SK-N-SH (cell line): Measurements from ENCODE around the gene FANCI. TPM values are rescaled to one million over a fixed set of nuclear protein-coding genes. Genes with fewer than 3 reads are reported as not detected.

Source experiments
- CTCF ChIA-PET: fragments of 300-600, 350-600 bp; formaldehyde crosslinking; extraction: SDS; loops from one replicate; lab custom pipeline; 2021; lab: Yijun Ruan, JAX
- POLR2A ChIA-PET: fragments of 350-600 bp; sonication (Branson Sonifier 250); formaldehyde crosslinking; extraction: SDS; loops from one replicate; lab custom pipeline; 2020; ENCODE audit warnings: antibody characterized with exemption, inconsistent platforms; lab: Yijun Ruan, JAX
- DNase-seq: peaks from one replicate; pipeline ENCODE4 v3.0.0; 2012
- H2AFZ ChIP-seq: fragments of 200-600 bp; sonication (generic); 2 replicates; pipeline ENCODE4 v1.8.1; 2016; ENCODE audit warnings: antibody characterized with exemption, mild to moderate bottlenecking, low read depth
- H3F3A ChIP-seq: fragments of 200-600 bp; sonication (generic); replicated peaks from 2 replicates; pipeline ENCODE3; 2016; ENCODE audit warnings: antibody characterized with exemption, mild to moderate bottlenecking; ENCODE audit not compliant: insufficient read depth
- H3K27ac ChIP-seq, 2 experiments: fragments of 200-500 bp in 1 of 2; fragments of 200-600 bp in 1 of 2; sonication (Bioruptor generic) in 1 of 2; sonication (generic), shearing (Covaris generic) in 1 of 2; 2 replicates each; pipeline versions ENCODE4 v1.5.1 to v1.6.1; 2014 to 2016; ENCODE audit warnings: low read depth in 2 of 2, inconsistent platforms in 1 of 2, low read length in 1 of 2, mild to moderate bottlenecking in 1 of 2, mixed read lengths in 1 of 2
- H3K27me3 ChIP-seq: fragments of 200-600 bp; sonication (generic), shearing (Covaris generic); 2 replicates; pipeline ENCODE4 v1.6.1; 2016; ENCODE audit warnings: mixed run types; ENCODE audit not compliant: insufficient read depth
- H3K36me3 ChIP-seq, 2 experiments: fragments of 200-500 bp in 1 of 2; fragments of 200-600 bp in 1 of 2; sonication (Bioruptor generic) in 1 of 2; sonication (generic) in 1 of 2; replicated peaks in 1 of 2; 2 replicates each; pipeline versions ENCODE3 to v1.5.1; 2014 to 2016; ENCODE audit warnings: low read length in 1 of 2, mild to moderate bottlenecking in 1 of 2; ENCODE audit not compliant: insufficient read depth in 2 of 2, control insufficient read depth in 1 of 2
- H3K4me1 ChIP-seq, 2 experiments: fragments of 200-500 bp in 1 of 2; fragments of 200-600 bp in 1 of 2; sonication (Bioruptor generic) in 1 of 2; sonication (generic), shearing (Covaris generic) in 1 of 2; 2 replicates each; pipeline versions ENCODE4 v1.5.1 to v1.6.1; 2014 to 2016; ENCODE audit warnings: low read depth in 1 of 2, low read length in 1 of 2, mixed run types in 1 of 2; ENCODE audit not compliant: insufficient read depth in 2 of 2, control insufficient read depth in 1 of 2
- H3K4me2 ChIP-seq: fragments of 200-600 bp; sonication (generic), shearing (Covaris generic); 2 replicates; pipeline ENCODE4 v1.6.1; 2017; ENCODE audit warnings: mixed run types
- H3K4me3 ChIP-seq, 2 experiments: fragments of 200-500 bp in 1 of 2; fragments of 200-600 bp in 1 of 2; sonication (Bioruptor generic) in 1 of 2; sonication (generic), shearing (Covaris generic) in 1 of 2; 2 replicates each; pipeline versions ENCODE4 v1.5.1 to v1.8.1; 2014 to 2016; ENCODE audit warnings: low read depth in 2 of 2, inconsistent platforms in 1 of 2, low read length in 1 of 2, mild to moderate bottlenecking in 1 of 2, mixed read lengths in 1 of 2, moderate library complexity in 1 of 2
- H3K79me2 ChIP-seq: fragments of 200-600 bp; sonication (generic); 2 replicates; pipeline ENCODE4 v1.8.1; 2017; ENCODE audit warnings: mild to moderate bottlenecking; ENCODE audit not compliant: insufficient read depth
- H3K9ac ChIP-seq: fragments of 200-600 bp; sonication (generic); 2 replicates; pipeline ENCODE4 v1.6.1; 2017; ENCODE audit warnings: mixed run types
- H3K9me2 ChIP-seq: fragments of 200-600 bp; sonication (generic); 2 replicates; pipeline ENCODE4 v1.6.1; 2017; ENCODE audit warnings: mixed run types
- H3K9me3 ChIP-seq: fragments of 200-600 bp; sonication (generic); 2 replicates; pipeline ENCODE4 v1.6.1; 2017; ENCODE audit warnings: mixed run types, mild to moderate bottlenecking, moderate library complexity
- H4K20me1 ChIP-seq: fragments of 200-600 bp; sonication (generic); 2 replicates; pipeline ENCODE4 v1.6.1; 2017; ENCODE audit warnings: mild to moderate bottlenecking, mixed run types; ENCODE audit not compliant: insufficient read depth
- CHD2 ChIP-seq: fragments of 150-350 bp; IDR thresholded peaks from 2 replicates; pipeline ENCODE4 v1.6.1; 2018; ENCODE audit warnings: low read length; ENCODE audit not compliant: partially characterized antibody
- ELF1 ChIP-seq: IDR thresholded peaks from 2 replicates; pipeline ENCODE4 v1.4.0; 2012
- EP300 ChIP-seq, 2 experiments: IDR thresholded peaks; 2 replicates each; pipeline versions ENCODE4 v1.4.0 to v1.6.1; 2012; ENCODE audit warnings: borderline replicate concordance in 1 of 2, low read depth in 1 of 2, low read length in 1 of 2
- EZH2phosphoT487 ChIP-seq: fragments of 200-600 bp; sonication (generic); IDR thresholded peaks from 2 replicates; pipeline ENCODE4 v1.6.1; 2017; ENCODE audit warnings: low read depth, mixed run types, mild to moderate bottlenecking, antibody characterized with exemption, moderate library complexity, borderline replicate concordance
- FOSL2 ChIP-seq: IDR thresholded peaks from 2 replicates; pipeline ENCODE4 v1.4.0; 2012; ENCODE audit warnings: low read depth, mild to moderate bottlenecking, moderate library complexity, borderline replicate concordance
- FOXM1 ChIP-seq: IDR thresholded peaks from 2 replicates; pipeline ENCODE4 v1.4.0; 2012; ENCODE audit warnings: low read depth, mild to moderate bottlenecking
- GABPA ChIP-seq: IDR thresholded peaks from 2 replicates; pipeline ENCODE4 v1.4.0; 2012; ENCODE audit warnings: low read depth, mild to moderate bottlenecking
- GATA2 ChIP-seq: sonication (generic); formaldehyde crosslinking; IDR thresholded peaks from 2 replicates; pipeline ENCODE4 v1.5.0; 2020; ENCODE audit warnings: mild to moderate bottlenecking, missing genetic modification reagents
- JUND ChIP-seq: IDR thresholded peaks from 2 replicates; pipeline ENCODE4 v1.4.0; 2012
- MEF2A ChIP-seq: IDR thresholded peaks from 2 replicates; pipeline ENCODE4 v1.4.0; 2012; ENCODE audit warnings: low read depth, borderline replicate concordance
- NRF1 ChIP-seq: IDR thresholded peaks from 2 replicates; pipeline ENCODE4 v1.6.1; 2012; ENCODE audit warnings: low read depth, mild to moderate bottlenecking, low read length
- RCOR1 ChIP-seq: fragments of 150-350 bp; IDR thresholded peaks from 2 replicates; pipeline ENCODE4 v1.6.1; 2017; ENCODE audit warnings: antibody characterized with exemption, low read length
- REST ChIP-seq: IDR thresholded peaks from 2 replicates; pipeline ENCODE4 v1.6.1; 2012; ENCODE audit warnings: mild to moderate bottlenecking, low read depth, low read length, moderate library complexity
- RXRA ChIP-seq: IDR thresholded peaks from 2 replicates; pipeline ENCODE4 v1.4.0; 2012; ENCODE audit warnings: low read depth, mild to moderate bottlenecking, borderline replicate concordance
- TAF1 ChIP-seq: IDR thresholded peaks from 2 replicates; pipeline ENCODE4 v1.6.1; 2012; ENCODE audit warnings: low read depth, mild to moderate bottlenecking, low read length, moderate library complexity, borderline replicate concordance
- TCF12 ChIP-seq: IDR thresholded peaks from 2 replicates; pipeline ENCODE4 v1.4.0; 2012
- TEAD4 ChIP-seq: IDR thresholded peaks from 2 replicates; pipeline ENCODE4 v1.4.0; 2012; ENCODE audit warnings: mild to moderate bottlenecking, borderline replicate concordance; ENCODE audit not compliant: insufficient read depth
- YY1 ChIP-seq: IDR thresholded peaks from 2 replicates; pipeline ENCODE4 v1.4.0; 2012; ENCODE audit warnings: low read depth, mild to moderate bottlenecking
- ZBTB33 ChIP-seq: IDR thresholded peaks from 2 replicates; pipeline ENCODE4 v1.4.0; 2012; ENCODE audit warnings: low read depth, borderline replicate concordance
- WGBS: methylation state at CpG from one replicate; pipeline ENCODE4 v1.1.6; 2017; ENCODE audit warnings: low lambda C conversion rate; 5-methylcytosine and 5-hydroxymethylcytosine counted together
- polyA plus RNA-seq, 3 experiments: library from polyadenylated mRNA; depleted of rRNA; stranded (reverse); fragments of >200 nt; gene quantifications; 2 replicates each; pipeline ENCODE4 v1.2.3, GENCODE V29; 2012
- TF ChIP-seq, protein P1 (sequence below): fragments of 200-600 bp; sonication (generic); IDR thresholded peaks from 2 replicates; pipeline ENCODE4 v1.6.1; 2017; ENCODE audit warnings: antibody characterized with exemption, mild to moderate bottlenecking, moderate library complexity

FANCI gene
- polyA plus RNA-seq, 1 of the 3 experiments (the other 2 are of a cell fraction) = 13.2 TPM

GRCh38 chr15:89308236-89308635, 64.5 kb downstream of the FANCI start:
- CTCF ChIA-PET = interaction anchor here (1.1 to 1.5 kb wide), 2 partner anchors 43 to 101 kb away, joined by 3 to 4 read pairs; no protein-coding TSS in a partner anchor
- WGBS = 85% methylated on average over 2 of the region's 3 CpGs
- H3K27me3 ChIP-seq = no peaks in the 10 kb centered on the region

More at GRCh38 chr15:89308236-89308635, 64.5 kb downstream of the FANCI start:
- H3K9me3 ChIP-seq = no peaks in the 10 kb centered on the region; the same call in 1 of the 2 replicates
- H3K4me1 ChIP-seq = peaks cover 0 to 17% of the 10 kb centered on the region in 2 experiments; a peak in 2 of 4 replicates
- H3K27ac ChIP-seq = peak overlapping the region in 1 of 2 experiments; percentile 68; a peak in 1 of 4 replicates
- DNase-seq = no peak
- H2AFZ ChIP-seq = no peak overlapping the region
- peak overlapping the region; percentile 44 for H3K4me2 ChIP-seq
- peaks cover 14 to 47% of the 10 kb centered on the region in 2 experiments for H3K36me3 ChIP-seq
- no peak overlapping the region for H3K9ac ChIP-seq
- no peaks in the 10 kb centered on the region for H3K9me2 ChIP-seq
- H3F3A ChIP-seq = peaks cover 20% of the 10 kb centered on the region
- POLR2A ChIA-PET = no interaction called here
- no peak overlapping the region for H3K4me3 ChIP-seq
- H3K79me2 ChIP-seq = no peaks in the 10 kb centered on the region
- H4K20me1 ChIP-seq = no peaks in the 10 kb centered on the region
- TF ChIP-seq ZBTB33 (no peak), RXRA (no peak), TAF1 (no peak), FOXM1 (no peak), GATA2 (CRISPR knock-in tag) (no peak), ELF1 (no peak), RCOR1 (no peak), EZH2phosphoT487 (no peak), TEAD4 (no peak), TCF12 (no peak), MEF2A (no peak), CHD2 (no peak), YY1 (no peak), JUND (no peak), NRF1 (no peak), EP300 (IDR thresholded peaks at IDR 0.05; ENCODE audit: borderline replicate concordance in 1 of 2, low read depth in 1 of 2, low read length in 1 of 2) (no peak), FOSL2 (no peak), REST (no peak), GABPA (no peak)
- TF ChIP-seq, protein P1, sequence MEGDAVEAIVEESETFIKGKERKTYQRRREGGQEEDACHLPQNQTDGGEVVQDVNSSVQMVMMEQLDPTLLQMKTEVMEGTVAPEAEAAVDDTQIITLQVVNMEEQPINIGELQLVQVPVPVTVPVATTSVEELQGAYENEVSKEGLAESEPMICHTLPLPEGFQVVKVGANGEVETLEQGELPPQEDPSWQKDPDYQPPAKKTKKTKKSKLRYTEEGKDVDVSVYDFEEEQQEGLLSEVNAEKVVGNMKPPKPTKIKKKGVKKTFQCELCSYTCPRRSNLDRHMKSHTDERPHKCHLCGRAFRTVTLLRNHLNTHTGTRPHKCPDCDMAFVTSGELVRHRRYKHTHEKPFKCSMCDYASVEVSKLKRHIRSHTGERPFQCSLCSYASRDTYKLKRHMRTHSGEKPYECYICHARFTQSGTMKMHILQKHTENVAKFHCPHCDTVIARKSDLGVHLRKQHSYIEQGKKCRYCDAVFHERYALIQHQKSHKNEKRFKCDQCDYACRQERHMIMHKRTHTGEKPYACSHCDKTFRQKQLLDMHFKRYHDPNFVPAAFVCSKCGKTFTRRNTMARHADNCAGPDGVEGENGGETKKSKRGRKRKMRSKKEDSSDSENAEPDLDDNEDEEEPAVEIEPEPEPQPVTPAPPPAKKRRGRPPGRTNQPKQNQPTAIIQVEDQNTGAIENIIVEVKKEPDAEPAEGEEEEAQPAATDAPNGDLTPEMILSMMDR = no peak
